ENCODE results near the gene BEX3.

The BEX3 gene

DNA sequence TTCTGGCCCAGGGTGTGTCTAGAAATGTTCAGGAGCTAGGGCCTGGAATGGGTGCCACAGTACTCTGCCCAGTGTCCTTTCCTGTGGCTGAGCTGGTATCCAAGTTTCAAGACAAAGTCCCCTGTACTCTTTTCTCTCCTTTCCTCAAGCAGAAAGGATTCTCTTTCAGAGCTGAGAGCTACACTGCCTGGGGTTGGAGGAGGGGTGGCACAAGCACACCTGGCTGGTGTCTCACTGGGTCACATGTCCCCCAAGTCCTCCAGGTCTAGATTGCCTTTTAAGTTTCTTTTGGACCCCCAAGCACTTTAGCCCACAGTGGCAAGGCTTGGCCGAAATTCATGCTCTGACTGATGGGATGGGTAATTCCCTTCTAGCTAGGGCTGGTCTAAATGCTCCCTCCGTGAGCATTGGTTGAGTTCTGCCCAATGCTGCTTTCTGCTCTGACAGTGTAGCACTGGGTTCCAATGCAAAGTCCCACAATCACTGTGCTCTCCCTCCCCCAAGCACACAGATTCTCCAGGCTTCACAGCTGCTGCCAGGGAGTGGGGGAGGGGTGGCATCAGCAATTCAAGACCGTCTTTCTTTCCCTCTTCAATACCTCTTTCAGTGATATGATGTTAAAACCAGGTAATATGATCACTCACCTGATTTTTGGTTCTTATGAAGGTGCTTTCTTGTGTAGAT is 47.8 kb downstream of the BEX3 start:
- DNase-seq (ENCODE audit: low spot score) = no peak

Small RNA genes lying within 50 kb of the gene (small RNA-seq; reads per million reads assigned to genes)
- gene Z92846.1 = 0 reads per million in 2 experiments

All from SK-N-DZ (cell line).